DND-41 (cell line): ENCODE data around the gene MFNG.

ENCODE experiments used
- EZH2 ChIP-seq: IDR thresholded peaks from 3 replicates; pipeline ENCODE4 v1.6.1; 2012; ENCODE audit warnings: borderline replicate concordance, low read depth, mild to moderate bottlenecking, moderate library complexity, low read length, inconsistent platforms; ENCODE audit not compliant: severe bottlenecking
- TF ChIP-seq, protein P1 (sequence below): IDR thresholded peaks from 2 replicates; pipeline ENCODE4 v1.5.1; 2012; ENCODE audit warnings: borderline replicate concordance, low read length, moderate library complexity, mild to moderate bottlenecking; ENCODE audit not compliant: poor library complexity, severe bottlenecking; ENCODE audit errors: extremely low read depth

DNA sequence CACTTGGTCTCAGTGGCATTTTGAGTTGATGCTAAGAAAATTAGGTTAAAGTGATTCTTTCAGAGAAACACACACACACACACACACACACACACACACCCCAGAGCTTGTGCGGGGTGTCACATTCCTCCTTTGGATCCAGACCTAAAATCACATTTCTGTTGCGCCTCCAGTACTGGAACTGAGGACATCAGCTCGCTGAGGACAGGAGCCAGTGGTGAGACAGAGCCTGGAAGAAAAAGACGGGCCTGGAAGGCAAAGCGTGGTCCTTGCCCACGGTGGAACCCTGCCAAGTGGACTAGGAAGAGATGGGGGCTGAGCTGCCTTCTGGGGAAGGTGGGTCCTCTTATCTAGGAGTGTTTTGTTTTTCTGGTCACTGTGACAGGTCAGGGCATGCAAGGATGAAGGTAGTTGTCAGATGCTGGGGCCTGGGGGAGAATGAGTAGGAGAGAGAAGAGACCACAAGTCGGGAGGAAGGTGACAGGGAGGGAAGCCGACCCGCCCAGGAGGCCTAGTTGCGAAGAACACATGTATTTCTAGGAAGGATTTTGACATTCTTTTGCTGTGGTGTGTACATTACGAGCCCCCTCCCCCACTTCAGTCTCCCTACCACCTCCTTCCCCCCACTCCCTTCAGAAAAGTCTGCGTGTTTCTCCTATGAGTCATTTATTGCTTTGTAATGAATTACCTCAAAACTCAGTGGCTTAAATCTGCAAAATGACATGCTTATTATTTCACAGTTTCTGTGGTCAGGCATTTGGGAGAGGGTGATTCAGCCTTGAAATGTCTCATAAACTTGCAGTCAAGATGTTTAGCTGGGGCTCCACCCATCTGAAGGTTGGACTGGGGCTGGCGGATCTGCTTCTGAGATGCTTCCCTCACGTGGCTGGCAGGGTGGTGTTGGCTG is 54.1 kb downstream of the MFNG start:
- TF ChIP-seq, protein P1, sequence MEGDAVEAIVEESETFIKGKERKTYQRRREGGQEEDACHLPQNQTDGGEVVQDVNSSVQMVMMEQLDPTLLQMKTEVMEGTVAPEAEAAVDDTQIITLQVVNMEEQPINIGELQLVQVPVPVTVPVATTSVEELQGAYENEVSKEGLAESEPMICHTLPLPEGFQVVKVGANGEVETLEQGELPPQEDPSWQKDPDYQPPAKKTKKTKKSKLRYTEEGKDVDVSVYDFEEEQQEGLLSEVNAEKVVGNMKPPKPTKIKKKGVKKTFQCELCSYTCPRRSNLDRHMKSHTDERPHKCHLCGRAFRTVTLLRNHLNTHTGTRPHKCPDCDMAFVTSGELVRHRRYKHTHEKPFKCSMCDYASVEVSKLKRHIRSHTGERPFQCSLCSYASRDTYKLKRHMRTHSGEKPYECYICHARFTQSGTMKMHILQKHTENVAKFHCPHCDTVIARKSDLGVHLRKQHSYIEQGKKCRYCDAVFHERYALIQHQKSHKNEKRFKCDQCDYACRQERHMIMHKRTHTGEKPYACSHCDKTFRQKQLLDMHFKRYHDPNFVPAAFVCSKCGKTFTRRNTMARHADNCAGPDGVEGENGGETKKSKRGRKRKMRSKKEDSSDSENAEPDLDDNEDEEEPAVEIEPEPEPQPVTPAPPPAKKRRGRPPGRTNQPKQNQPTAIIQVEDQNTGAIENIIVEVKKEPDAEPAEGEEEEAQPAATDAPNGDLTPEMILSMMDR = no peak
- no peak for TF ChIP-seq EZH2
